ENCODE measurements around the gene CLEC12A.
"Not testable (repeated sequence)": the region's sequence is repeated elsewhere in the genome, so short reads cannot be mapped to it uniquely, and the experiment has no call there.

Gene CLEC12A

GRCh38 chr12:9975614-9976013 is 4.4 kb downstream of the CLEC12A start:
- DNase-seq = no peak
- no peaks in the 10 kb centered on the region for H3K36me3 ChIP-seq
- no peaks in the 10 kb centered on the region for H3K9me3 ChIP-seq
- H3K4me1 ChIP-seq = no peaks in the 10 kb centered on the region
- H3K4me3 ChIP-seq (ENCODE audit: low read depth, low read length) = no peak overlapping the region
- no peak for TF ChIP-seq CTCF (IDR thresholded peaks at IDR 0.05; ENCODE audit: low read depth, low read length)
- H3K27me3 ChIP-seq = no peaks in the 10 kb centered on the region

- not testable (repeated sequence) for DNase-seq; H3K4me1 ChIP-seq; H3K27me3 ChIP-seq; H3K9me3 ChIP-seq; H3K4me3 ChIP-seq (ENCODE audit: low read depth, low read length); H3K36me3 ChIP-seq
Measured at GRCh38 chr12:9976626-9977025, 5.4 kb downstream of the CLEC12A start.

GRCh38 chr12:9977916-9978315 is 6.7 kb downstream of the CLEC12A start:
- Histone ChIP-seq H3K27me3 (no peaks in the 10 kb centered on the region), H3K4me1 (no peaks in the 10 kb centered on the region), H3K9me3 (no peaks in the 10 kb centered on the region), H3K4me3 (ENCODE audit: low read depth, low read length) (no peak overlapping the region), H3K36me3 (no peaks in the 10 kb centered on the region)
- no peak for DNase-seq
- TF ChIP-seq CTCF (IDR thresholded peaks at IDR 0.05; ENCODE audit: low read depth, low read length) = no peak

GRCh38 chr12:9980126-9980525 is 8.9 kb downstream of the CLEC12A start:
- no peaks in the 10 kb centered on the region for H3K27me3 ChIP-seq
- no peaks in the 10 kb centered on the region for H3K9me3 ChIP-seq

GRCh38 chr12:9991876-9992275 is 20.7 kb downstream of the CLEC12A start:
- Histone ChIP-seq H3K36me3 (no peaks in the 10 kb centered on the region), H3K9me3 (no peaks in the 10 kb centered on the region), H3K4me1 (no peaks in the 10 kb centered on the region), H3K4me3 (ENCODE audit: low read depth, low read length) (no peak overlapping the region), H3K27me3 (peaks cover 3% of the 10 kb centered on the region; the same call in 1 of the 2 replicates)
- DNase-seq = no peak
- no peak for TF ChIP-seq CTCF (IDR thresholded peaks at IDR 0.05; ENCODE audit: low read depth, low read length)

More at GRCh38 chr12:9980126-9980525, 8.9 kb downstream of the CLEC12A start:
- DNase-seq = no peak
- no peak overlapping the region for H3K4me3 ChIP-seq (ENCODE audit: low read depth, low read length)
- no peak for TF ChIP-seq CTCF (IDR thresholded peaks at IDR 0.05; ENCODE audit: low read depth, low read length)
- no peaks in the 10 kb centered on the region for H3K4me1 ChIP-seq
- no peaks in the 10 kb centered on the region for H3K36me3 ChIP-seq

- TF ChIP-seq CTCF (IDR thresholded peaks at IDR 0.05; ENCODE audit: low read depth, low read length) = no peak
- DNase-seq = no peak
- H3K4me3 ChIP-seq (ENCODE audit: low read depth, low read length) = no peak overlapping the region
- H3K36me3 ChIP-seq = no peaks in the 10 kb centered on the region
- peaks cover 3% of the 10 kb centered on the region; the same call in 1 of the 2 replicates for H3K27me3 ChIP-seq
- H3K4me1 ChIP-seq = no peaks in the 10 kb centered on the region
- no peaks in the 10 kb centered on the region for H3K9me3 ChIP-seq
Measured at GRCh38 chr12:9992296-9992695, 21.1 kb downstream of the CLEC12A start.

GRCh38 chr12:9999016-9999415 is 27.8 kb downstream of the CLEC12A start, which contains the start of gene CLEC1B:
Gene CLEC1B (minus strand): TSS chr12:9999121. CDS start chr12:9999100, 21 bp downstream.
- no peak for DNase-seq
- Histone ChIP-seq H3K36me3 (no peaks in the 10 kb centered on the region), H3K4me1 (no peaks in the 10 kb centered on the region), H3K4me3 (ENCODE audit: low read depth, low read length) (no peak within 1 kb of the TSS), H3K9me3 (no peaks in the 10 kb centered on the region), H3K27me3 (0 out of 2 replicates have a peak, but pooled peaks cover 3% of the 10 kb centered on the region)
- TF ChIP-seq CTCF (IDR thresholded peaks at IDR 0.05; ENCODE audit: low read depth, low read length) = no peak

Data from BE2C (cell line).